H1 (cell line): ENCODE data around the gene CCT5. TPM values are rescaled to one million over a fixed set of nuclear protein-coding genes. Genes with fewer than 3 reads are reported as not detected.

Source experiments
- CTCF ChIA-PET: fragments of 300-600 bp; sonication (Branson Sonifier 250); formaldehyde crosslinking; loops from one replicate; lab custom pipeline; 2021; ENCODE audit not compliant: partially characterized antibody; lab: Charles Lee
- POLR2A ChIA-PET: fragments of 300-600 bp; sonication (Branson Sonifier 250); formaldehyde crosslinking; loops from one replicate; lab custom pipeline; 2021; ENCODE audit warnings: inconsistent platforms; ENCODE audit not compliant: partially characterized antibody; lab: Charles Lee
- DNase-seq, 2 experiments: peaks; one replicate each; pipeline versions ENCODE4 v3.0.0 to v3.0.0-alpha.2; 2010 to 2022; ENCODE audit warnings: low spot score in 2 of 2, low read depth in 1 of 2, mixed read lengths in 1 of 2
- FAIRE-seq: peaks from 2 replicates; lab custom pipeline; 2011; peaks lifted over from hg19 to GRCh38; lab: Jason Lieb, UNC
- H2AFZ ChIP-seq: 2 replicates; pipeline ENCODE4 v1.8.1; 2012; ENCODE audit warnings: low read length, inconsistent platforms
- H2AK5ac ChIP-seq: 2 replicates; pipeline ENCODE4 v1.6.1; 2013; ENCODE audit warnings: low read depth, low read length
- H2BK120ac ChIP-seq: replicated peaks from 2 replicates; pipeline ENCODE3; 2013; ENCODE audit warnings: low read depth, low read length, inconsistent platforms
- H2BK12ac ChIP-seq: 2 replicates; pipeline ENCODE4 v1.6.1; 2013; ENCODE audit warnings: low read depth, low read length
- H2BK15ac ChIP-seq: 2 replicates; pipeline ENCODE4 v1.6.1; 2013; ENCODE audit warnings: low read length
- H2BK20ac ChIP-seq: 2 replicates; pipeline ENCODE4 v1.6.1; 2013; ENCODE audit warnings: low read length
- H2BK5ac ChIP-seq: 2 replicates; pipeline ENCODE4 v1.6.1; 2013; ENCODE audit warnings: low read depth, low read length
- H3K14ac ChIP-seq: 2 replicates; pipeline ENCODE4 v1.6.1; 2013; ENCODE audit warnings: inconsistent platforms; ENCODE audit not compliant: insufficient read length
- H3K18ac ChIP-seq: 2 replicates; pipeline ENCODE4 v1.6.1; 2013; ENCODE audit warnings: low read length; ENCODE audit errors: extremely low read depth
- H3K23ac ChIP-seq: 2 replicates; pipeline ENCODE4 v1.6.1; 2013; ENCODE audit warnings: inconsistent platforms; ENCODE audit not compliant: insufficient read length
- H3K23me2 ChIP-seq: 2 replicates; pipeline ENCODE4 v1.6.1; 2013; ENCODE audit warnings: low read depth, low read length
- H3K27ac ChIP-seq: 2 replicates; pipeline ENCODE4 v1.6.1; 2011; ENCODE audit warnings: low read depth, low read length, inconsistent platforms
- H3K27me3 ChIP-seq, 4 experiments: replicated peaks in 1 of 4; 1 replicate in 1 of 4; 2 replicates in 3 of 4; pipeline versions ENCODE4 v1.6.1 to v1.8.1; 2011 to 2013; ENCODE audit warnings: low read length in 3 of 4, mild to moderate bottlenecking in 3 of 4, inconsistent platforms in 2 of 4, mixed read lengths in 2 of 4, moderate library complexity in 1 of 4; ENCODE audit not compliant: control insufficient read depth in 3 of 4, insufficient read depth in 3 of 4; ENCODE audit errors: extremely low read depth in 1 of 4
- H3K36me3 ChIP-seq, 4 experiments: 2 replicates each; pipeline versions ENCODE4 v1.6.1 to v1.8.1; 2011 to 2013; ENCODE audit warnings: mild to moderate bottlenecking in 4 of 4, low read length in 3 of 4, moderate library complexity in 2 of 4, control low read depth in 1 of 4, inconsistent platforms in 1 of 4; ENCODE audit not compliant: insufficient read depth in 4 of 4, control insufficient read depth in 2 of 4
- H3K4ac ChIP-seq: replicated peaks from 2 replicates; pipeline ENCODE3; 2013; ENCODE audit warnings: low read length, low read depth, mixed read lengths, inconsistent platforms; ENCODE audit not compliant: insufficient read length
- H3K4me1 ChIP-seq, 4 experiments: replicated peaks in 1 of 4; 1 replicate in 1 of 4; 2 replicates in 3 of 4; pipeline versions ENCODE4 v1.6.1 to v1.8.1; 2011 to 2013; ENCODE audit warnings: low read length in 3 of 4, inconsistent platforms in 2 of 4, mixed read lengths in 1 of 4; ENCODE audit not compliant: insufficient read depth in 4 of 4, control insufficient read depth in 3 of 4
- H3K4me2 ChIP-seq, 2 experiments: 2 replicates each; pipeline versions ENCODE4 v1.6.1 to v1.8.1; 2011 to 2013; ENCODE audit warnings: low read depth in 2 of 2, low read length in 2 of 2, control low read depth in 1 of 2, inconsistent platforms in 1 of 2, mild to moderate bottlenecking in 1 of 2; ENCODE audit not compliant: insufficient read depth in 1 of 2
- H3K4me3 ChIP-seq, 4 experiments: fragments of 200-600, 300-600 bp in 1 of 4; sonication (generic), shearing (Covaris generic), sonication (Bioruptor Twin) in 1 of 4; 2 replicates each; pipeline versions ENCODE4 v1.5.1 to v1.8.1; 2011 to 2016; ENCODE audit warnings: low read length in 4 of 4, low read depth in 3 of 4, control low read depth in 2 of 4, inconsistent platforms in 2 of 4, mild to moderate bottlenecking in 2 of 4, mixed read lengths in 1 of 4, moderate library complexity in 1 of 4; ENCODE audit not compliant: insufficient read depth in 2 of 4; ENCODE audit errors: extremely low read depth in 1 of 4
- H3K56ac ChIP-seq: replicated peaks from 2 replicates; pipeline ENCODE3; 2013; ENCODE audit warnings: low read depth, mild to moderate bottlenecking, mixed read lengths, low read length, inconsistent platforms; ENCODE audit not compliant: insufficient read length
- H3K79me1 ChIP-seq: 2 replicates; pipeline ENCODE4 v1.6.1; 2013; ENCODE audit warnings: low read depth, low read length, control low read depth
- H3K79me2 ChIP-seq, 2 experiments: 2 replicates each; pipeline versions ENCODE4 v1.6.1 to v1.8.1; 2012 to 2013; ENCODE audit warnings: low read length in 2 of 2, mild to moderate bottlenecking in 2 of 2, inconsistent platforms in 1 of 2; ENCODE audit not compliant: insufficient read depth in 2 of 2, control insufficient read depth in 1 of 2
- H3K9ac ChIP-seq, 4 experiments: replicated peaks in 1 of 4; 1 replicate in 1 of 4; 2 replicates in 3 of 4; pipeline versions ENCODE4 v1.6.1 to v1.8.1; 2011 to 2013; ENCODE audit warnings: low read depth in 3 of 4, low read length in 3 of 4, control low read depth in 2 of 4, mild to moderate bottlenecking in 2 of 4, moderate library complexity in 2 of 4, inconsistent platforms in 1 of 4; ENCODE audit errors: extremely low read depth in 1 of 4
- H3K9me3 ChIP-seq, 2 experiments: 2 replicates each; pipeline versions ENCODE4 v1.6.1 to v1.8.1; 2012 to 2013; ENCODE audit warnings: mild to moderate bottlenecking in 2 of 2, moderate library complexity in 2 of 2, control low read depth in 1 of 2, inconsistent platforms in 1 of 2, low read depth in 1 of 2, low read length in 1 of 2, mixed read lengths in 1 of 2; ENCODE audit not compliant: insufficient read depth in 2 of 2
- H4K20me1 ChIP-seq, 2 experiments: replicated peaks in 1 of 2; 2 replicates each; pipeline versions ENCODE3 to v1.8.1; 2011 to 2013; ENCODE audit warnings: inconsistent platforms in 2 of 2, low read length in 2 of 2, mild to moderate bottlenecking in 1 of 2; ENCODE audit not compliant: insufficient read depth in 2 of 2, control insufficient read depth in 1 of 2
- H4K5ac ChIP-seq: 2 replicates; pipeline ENCODE4 v1.6.1; 2013; ENCODE audit warnings: low read length, low read depth, mixed read lengths, inconsistent platforms; ENCODE audit not compliant: insufficient read length
- H4K8ac ChIP-seq: 2 replicates; pipeline ENCODE4 v1.8.0; 2013; ENCODE audit warnings: mild to moderate bottlenecking, moderate library complexity, low read length, inconsistent platforms; ENCODE audit not compliant: insufficient read depth; ENCODE audit errors: extremely low read depth
- H4K91ac ChIP-seq: replicated peaks from 2 replicates; pipeline ENCODE3; 2013; ENCODE audit warnings: low read length, mixed read lengths, inconsistent platforms; ENCODE audit not compliant: insufficient read length
- CHD2 ChIP-seq: IDR thresholded peaks from 2 replicates; pipeline ENCODE4 v1.6.1; 2012; ENCODE audit warnings: low read length, improper control_type of control experiment
- CTBP2 ChIP-seq: IDR thresholded peaks from 2 replicates; pipeline ENCODE4 v1.7.0; 2011; ENCODE audit warnings: borderline replicate concordance, mild to moderate bottlenecking, moderate library complexity, mixed read lengths, low read length; ENCODE audit not compliant: insufficient read depth, insufficient read length
- CTCF ChIP-seq, 3 experiments: IDR thresholded peaks; 1 replicate in 2 of 3; 2 replicates in 1 of 3; pipeline versions ENCODE4 v1.5.1 to v1.6.1; 2011; ENCODE audit warnings: low read length in 3 of 3, mild to moderate bottlenecking in 3 of 3, inconsistent platforms in 2 of 3, low read depth in 1 of 3, moderate library complexity in 1 of 3; ENCODE audit not compliant: insufficient read depth in 1 of 3; ENCODE audit errors: control extremely low read depth in 1 of 3
- E2F6 ChIP-seq: IDR thresholded peaks from 2 replicates; pipeline ENCODE4 v1.6.1; 2012; ENCODE audit warnings: inconsistent platforms
- EZH2 ChIP-seq: fragments of 200-600 bp; sonication (generic); IDR thresholded peaks from 2 replicates; pipeline ENCODE4 v1.7.1; 2012; ENCODE audit warnings: low read depth, mild to moderate bottlenecking, moderate library complexity, low read length, inconsistent platforms; ENCODE audit not compliant: severe bottlenecking
- KDM4A ChIP-seq: IDR thresholded peaks from one replicate; pipeline ENCODE4 v1.7.1; 2012; ENCODE audit warnings: low read depth, mild to moderate bottlenecking, moderate library complexity, low read length, inconsistent platforms; ENCODE audit not compliant: severe bottlenecking
- KDM5A ChIP-seq: fragments of 200-600 bp; IDR thresholded peaks from 2 replicates; pipeline ENCODE4 v1.7.1; 2012; ENCODE audit warnings: mild to moderate bottlenecking, low read length, inconsistent platforms, mixed read lengths
- SP4 ChIP-seq: IDR thresholded peaks from 2 replicates; pipeline ENCODE4 v1.6.1; 2012; ENCODE audit warnings: low read length, inconsistent platforms
- WGBS, 2 experiments: shearing (Covaris generic) in 1 of 2; methylation state at CpG; one replicate each; pipeline versions ENCODE4 v1.1.6 to v1.1.7; 2013 to 2015; ENCODE audit warnings: low lambda C conversion rate in 2 of 2, mixed read lengths in 2 of 2, inconsistent platforms in 1 of 2, low coverage in 1 of 2, missing lambda C conversion rate in 1 of 2; ENCODE audit not compliant: insufficient replicate concordance in 2 of 2, insufficient coverage in 1 of 2, insufficient read length in 1 of 2; ENCODE audit errors: extremely low coverage in 1 of 2, missing lambda C conversion rate in 1 of 2; 5-methylcytosine and 5-hydroxymethylcytosine counted together
- polyA plus RNA-seq, 7 experiments: library from polyadenylated mRNA; depleted of rRNA in 3 of 7; stranded (reverse) in 5 of 7; unstranded in 2 of 7; fragments of >200 nt in 5 of 7; fragments of 200-250 nt in 2 of 7; gene quantifications; 1 replicate in 5 of 7; 2 replicates in 1 of 7; 4 replicates in 1 of 7; pipeline versions ENCODE4 v1.2.1 to v1.2.3, GENCODE V29; 2011 to 2013; ENCODE audit warnings: missing spikeins in 2 of 7, mixed read lengths in 2 of 7
- total RNA-seq: library from RNA; stranded (reverse); fragmentation: NEBNext Ultra II Directional; extraction: Animal tissue kit (Norgen Biotek cat#: 25700); gene quantifications from 2 replicates; pipeline ENCODE4 v1.2.1, GENCODE V29; 2021

Gene CCT5
- total and polyA plus RNA-seq, 2 of the 8 experiments (the other 6 are each of a cell fraction or from before 2014, with no cell fraction given), result 425 to 549 TPM

- Histone ChIP-seq H3K79me2 (no peaks in the 10 kb centered on the region), H2AFZ (no peak overlapping the region), H3K23ac (no peak overlapping the region), H3K14ac (no peak overlapping the region), H2AK5ac (no peak overlapping the region), H3K4me1 (peaks cover 0 to 4% (median 0%) of the 10 kb centered on the region in 4 experiments; a peak in 1 of 7 replicates), H3K79me1 (no peaks in the 10 kb centered on the region), H3K36me3 (no peaks in the 10 kb centered on the region; a peak in 1 of 8 replicates), H3K23me2 (no peaks in the 10 kb centered on the region), H2BK20ac (no peak overlapping the region), H2BK15ac (no peak overlapping the region), H3K9ac (no peak overlapping the region), H3K4me2 (no peak overlapping the region), H4K5ac (no peak overlapping the region), H2BK120ac (no peak overlapping the region), H4K20me1 (no peaks in the 10 kb centered on the region), H4K91ac (no peak overlapping the region)
- 85% methylated on average over 6 of the region's 6 CpGs; no CpG with 5 or more reads in 1 of the 2 experiments for WGBS, 2 experiments
- POLR2A ChIA-PET, result interaction anchor here (0.6 to 1.2 kb wide), 4 partner anchors 31 to 84 kb away, joined by 3 read pairs; partner anchors contain the start of gene MARCHF6
- TF ChIP-seq CTBP2 (no peak), EZH2 (no peak), CTCF (IDR thresholded peaks at IDR 0.05; ENCODE audit: control extremely low read depth in 1 of 3, insufficient read depth in 1 of 3, low read depth in 1 of 3, low read length in 3 of 3) (no peak; a peak in 1 of 4 replicates), KDM5A (no peak), SP4 (no peak), E2F6 (no peak), CHD2 (no peak), KDM4A (no peak)
- TF ChIP-seq, all 59 proteins: peak for 0
- no peak overlapping the region for H3K56ac ChIP-seq
- H3K9me3 ChIP-seq, result no peaks in the 10 kb centered on the region
- H2BK12ac ChIP-seq, result no peak overlapping the region
- H3K18ac ChIP-seq, result no peak overlapping the region
- DNase-seq, result no peak
- H3K4ac ChIP-seq, result no peak overlapping the region
- H2BK5ac ChIP-seq, result no peak overlapping the region
- H4K8ac ChIP-seq, result no peak overlapping the region
- no peak overlapping the region for H3K27ac ChIP-seq
- CTCF ChIA-PET, result interaction anchor here (0.7 to 1.5 kb wide), 4 partner anchors 75 to 148 kb away, joined by 3 to 4 read pairs (median 4); no protein-coding TSS in a partner anchor
- H3K27me3 ChIP-seq, result no peaks in the 10 kb centered on the region
- no peak for FAIRE-seq
- no peak overlapping the region for H3K4me3 ChIP-seq
Measured at GRCh38 chr5:10289353-10289752, 39.3 kb downstream of the CCT5 start.
